Brain microvascular endothelial cell (primary cell): ENCODE data around the gene TCEAL3.
A peak's percentile ranks its signal among the peaks of the same experiment; 100 is the strongest.
"Not testable (repeated sequence)": the region's sequence is repeated elsewhere in the genome, so short reads cannot be mapped to it uniquely, and the experiment has no call there.

Experiments used
- DNase-seq: peaks from one replicate; pipeline ENCODE4 v3.0.0-alpha.2; 2020
- H3K27ac ChIP-seq: fragments of 250-450 bp; sonication (Bioruptor Pico); 2 replicates; pipeline ENCODE4 v1.5.1; 2020; ENCODE audit warnings: mild to moderate bottlenecking, moderate library complexity
- H3K27me3 ChIP-seq: fragments of 250-450 bp; sonication (Bioruptor Pico); replicated peaks from 2 replicates; pipeline ENCODE4 v1.5.1; 2020; ENCODE audit warnings: mild to moderate bottlenecking
- H3K36me3 ChIP-seq: fragments of 250-450 bp; sonication (Bioruptor Pico); replicated peaks from 2 replicates; pipeline ENCODE4 v1.5.1; 2020; ENCODE audit warnings: mild to moderate bottlenecking
- H3K4me3 ChIP-seq: 2 replicates; pipeline ENCODE4 v1.5.1; 2011; ENCODE audit warnings: low read depth, mild to moderate bottlenecking, control low read depth, low read length, moderate library complexity
- in situ Hi-C: cut with HindIII; loops from 2 replicates; pipeline ENCODE4 v1.10.0; 2017; ENCODE audit warnings: low sequenced_read_pairs, low pct_ligation_motif_present
- TF ChIP-seq, protein P1 (sequence below): IDR thresholded peaks from 2 replicates; pipeline ENCODE4 v1.5.1; 2011; ENCODE audit warnings: low read depth, mild to moderate bottlenecking, moderate library complexity, low read length, control low read depth, inconsistent platforms; ENCODE audit errors: missing control alignments

TCEAL3 gene

DNA sequence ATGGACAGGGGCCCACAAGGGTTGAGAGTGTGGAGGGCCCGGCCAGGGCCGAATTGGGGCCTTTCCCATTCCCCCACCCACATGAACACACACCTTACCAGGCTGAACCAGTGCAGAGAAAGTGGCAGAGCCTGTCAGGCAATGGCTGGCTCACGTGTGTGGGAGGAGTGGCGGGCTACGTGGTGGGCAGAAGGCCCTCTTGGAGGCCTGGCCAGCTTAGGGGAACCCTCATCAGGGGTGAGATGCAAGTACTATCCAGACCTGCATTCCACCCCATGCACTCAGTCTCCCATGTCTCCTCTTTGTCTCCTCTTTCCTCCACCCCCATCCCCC lies 21.5 kb upstream of the TCEAL3 start:
- DNase-seq = no peak
- TF ChIP-seq, protein P1, sequence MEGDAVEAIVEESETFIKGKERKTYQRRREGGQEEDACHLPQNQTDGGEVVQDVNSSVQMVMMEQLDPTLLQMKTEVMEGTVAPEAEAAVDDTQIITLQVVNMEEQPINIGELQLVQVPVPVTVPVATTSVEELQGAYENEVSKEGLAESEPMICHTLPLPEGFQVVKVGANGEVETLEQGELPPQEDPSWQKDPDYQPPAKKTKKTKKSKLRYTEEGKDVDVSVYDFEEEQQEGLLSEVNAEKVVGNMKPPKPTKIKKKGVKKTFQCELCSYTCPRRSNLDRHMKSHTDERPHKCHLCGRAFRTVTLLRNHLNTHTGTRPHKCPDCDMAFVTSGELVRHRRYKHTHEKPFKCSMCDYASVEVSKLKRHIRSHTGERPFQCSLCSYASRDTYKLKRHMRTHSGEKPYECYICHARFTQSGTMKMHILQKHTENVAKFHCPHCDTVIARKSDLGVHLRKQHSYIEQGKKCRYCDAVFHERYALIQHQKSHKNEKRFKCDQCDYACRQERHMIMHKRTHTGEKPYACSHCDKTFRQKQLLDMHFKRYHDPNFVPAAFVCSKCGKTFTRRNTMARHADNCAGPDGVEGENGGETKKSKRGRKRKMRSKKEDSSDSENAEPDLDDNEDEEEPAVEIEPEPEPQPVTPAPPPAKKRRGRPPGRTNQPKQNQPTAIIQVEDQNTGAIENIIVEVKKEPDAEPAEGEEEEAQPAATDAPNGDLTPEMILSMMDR = no peak
- Histone ChIP-seq H3K27me3 (no peaks in the 10 kb centered on the region), H3K4me3 (peak overlapping the region; percentile 77), H3K36me3 (no peaks in the 10 kb centered on the region), H3K27ac (no peak overlapping the region)
- in situ Hi-C loops = no loop called here

DNA sequence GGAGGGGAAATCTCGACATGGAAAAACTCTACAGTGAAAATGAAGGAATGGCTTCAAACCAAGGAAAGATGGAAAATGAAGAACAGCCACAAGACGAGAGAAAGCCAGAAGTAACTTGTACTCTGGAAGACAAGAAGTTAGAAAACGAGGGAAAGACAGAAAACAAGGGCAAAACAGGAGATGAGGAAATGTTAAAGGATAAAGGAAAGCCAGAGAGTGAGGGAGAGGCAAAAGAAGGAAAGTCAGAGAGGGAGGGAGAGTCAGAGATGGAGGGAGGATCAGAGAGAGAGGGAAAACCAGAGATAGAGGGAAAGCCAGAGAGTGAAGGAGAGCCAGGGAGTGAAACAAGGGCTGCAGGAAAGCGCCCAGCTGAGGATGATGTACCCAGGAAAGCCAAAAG lies 21.1 kb upstream of the TCEAL3 start:
- in situ Hi-C loops = no loop called here
- no peak for DNase-seq
- H3K4me3 ChIP-seq = peak overlapping the region; percentile 77

DNA sequence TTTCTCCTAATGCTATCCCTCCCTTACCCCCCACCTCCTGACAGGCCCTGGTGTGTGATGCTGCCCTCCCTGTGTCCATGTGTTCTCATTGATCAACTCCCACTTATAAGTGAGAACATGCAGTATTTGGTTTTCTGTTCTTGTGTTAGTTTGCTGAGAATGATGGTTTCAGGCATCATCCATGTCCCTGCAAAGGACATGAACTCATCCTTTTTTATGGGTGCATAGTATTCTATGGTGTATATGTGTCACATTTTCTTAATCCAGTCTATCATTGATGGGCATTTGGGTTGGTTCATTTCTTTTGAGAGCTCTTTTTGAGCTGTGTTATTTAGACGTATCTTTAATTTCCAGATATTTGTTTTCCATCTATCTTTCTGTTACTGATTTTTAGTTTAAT lies 15.5 kb upstream of the TCEAL3 start:
- H3K27me3 ChIP-seq, DNase-seq, H3K36me3 ChIP-seq, H3K27ac ChIP-seq, in situ Hi-C loops, H3K4me3 ChIP-seq: not testable (repeated sequence)

More for the DNA sequence above, 21.1 kb upstream of the TCEAL3 start:
- no peaks in the 10 kb centered on the region for H3K36me3 ChIP-seq
- H3K27ac ChIP-seq = no peak overlapping the region
- no peaks in the 10 kb centered on the region for H3K27me3 ChIP-seq
- TF ChIP-seq, protein P1 = no peak

DNA sequence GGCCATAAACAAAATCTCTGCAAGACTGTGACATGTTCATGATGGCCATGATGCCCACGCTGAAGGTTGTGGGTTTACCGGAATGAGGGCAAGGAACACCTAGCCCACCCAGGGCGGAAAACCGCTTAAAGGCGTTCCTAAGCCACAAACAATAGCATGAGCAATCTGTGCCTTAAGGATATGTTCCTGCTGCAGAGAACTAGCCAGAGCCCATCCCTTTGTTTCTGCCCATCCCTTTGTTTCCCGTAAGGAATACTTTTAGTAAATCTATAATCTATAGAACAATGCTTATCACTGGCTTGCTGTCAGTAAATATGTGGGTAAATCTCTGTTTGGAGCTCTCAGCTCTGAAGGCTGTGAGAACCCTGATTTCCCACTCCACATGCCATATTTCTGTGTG lies 12.6 kb upstream of the TCEAL3 start:
- H3K27ac ChIP-seq, DNase-seq, H3K4me3 ChIP-seq, H3K27me3 ChIP-seq, in situ Hi-C loops, H3K36me3 ChIP-seq: not testable (repeated sequence)

DNA sequence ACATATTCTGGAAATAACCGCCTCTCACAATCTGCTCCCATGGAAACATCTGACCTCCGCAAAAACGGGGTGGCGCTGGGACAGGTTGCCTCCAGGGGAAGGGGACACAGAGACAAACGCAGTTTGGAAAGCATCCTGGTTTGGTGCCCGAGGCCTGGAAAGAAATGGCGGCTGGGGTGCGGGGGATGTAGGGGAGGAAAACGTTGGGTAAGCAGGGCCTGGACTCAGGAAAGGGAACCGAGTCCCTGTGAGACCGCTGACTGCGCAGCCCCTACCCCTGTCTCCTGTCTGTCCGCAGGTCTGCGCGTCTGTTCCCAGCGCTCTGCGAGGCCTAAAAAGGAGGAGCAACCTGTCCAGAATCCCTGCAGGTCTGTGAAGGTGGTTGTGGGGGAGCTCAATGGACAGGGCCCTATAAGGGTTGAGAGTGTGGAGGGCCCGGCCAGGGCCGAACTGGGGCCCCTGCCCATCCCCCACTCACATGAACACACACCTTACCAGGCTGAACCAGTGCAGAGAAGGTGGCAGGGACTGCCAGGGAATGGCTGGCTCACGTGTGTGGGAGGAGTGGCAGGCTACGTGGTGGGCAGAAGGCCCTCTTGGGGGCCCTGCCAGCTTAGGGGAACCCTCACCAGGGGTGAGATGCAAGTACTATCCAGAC lies 672 bp downstream of the TCEAL3 start:
- peak overlapping the region; percentile 73 for H3K4me3 ChIP-seq
- DNase-seq = no peak
- peak overlapping the region; percentile 32 for H3K27ac ChIP-seq
- H3K27me3 ChIP-seq = no peaks in the 10 kb centered on the region
- in situ Hi-C loops = no loop called here
- no peaks in the 10 kb centered on the region for H3K36me3 ChIP-seq
- TF ChIP-seq, protein P1 = no peak

DNA sequence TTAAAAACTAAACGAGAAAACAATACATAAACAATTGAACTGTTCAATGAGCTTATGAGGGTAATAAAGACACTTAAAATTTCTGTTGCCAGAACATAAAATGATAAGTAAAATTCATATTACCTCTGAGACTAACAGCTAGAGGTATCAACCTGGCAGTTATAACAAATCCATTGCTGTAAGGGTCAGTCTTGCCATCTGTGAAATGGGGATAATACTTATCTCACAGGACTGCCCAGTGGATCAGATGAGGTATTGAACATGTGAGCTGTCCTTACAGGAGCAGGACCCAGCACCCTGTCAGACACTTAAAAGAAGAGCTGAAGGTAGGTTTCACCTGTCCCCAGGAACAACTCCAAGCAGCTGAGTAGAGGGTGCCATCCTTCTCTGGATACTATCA lies 2.5 kb downstream of the TCEAL3 start:
- no peak for DNase-seq
- in situ Hi-C loops = no loop called here
- H3K27me3 ChIP-seq = no peaks in the 10 kb centered on the region
- no peaks in the 10 kb centered on the region for H3K36me3 ChIP-seq
- TF ChIP-seq, protein P1 = no peak
- H3K4me3 ChIP-seq = no peak overlapping the region
- no peak overlapping the region for H3K27ac ChIP-seq

DNA sequence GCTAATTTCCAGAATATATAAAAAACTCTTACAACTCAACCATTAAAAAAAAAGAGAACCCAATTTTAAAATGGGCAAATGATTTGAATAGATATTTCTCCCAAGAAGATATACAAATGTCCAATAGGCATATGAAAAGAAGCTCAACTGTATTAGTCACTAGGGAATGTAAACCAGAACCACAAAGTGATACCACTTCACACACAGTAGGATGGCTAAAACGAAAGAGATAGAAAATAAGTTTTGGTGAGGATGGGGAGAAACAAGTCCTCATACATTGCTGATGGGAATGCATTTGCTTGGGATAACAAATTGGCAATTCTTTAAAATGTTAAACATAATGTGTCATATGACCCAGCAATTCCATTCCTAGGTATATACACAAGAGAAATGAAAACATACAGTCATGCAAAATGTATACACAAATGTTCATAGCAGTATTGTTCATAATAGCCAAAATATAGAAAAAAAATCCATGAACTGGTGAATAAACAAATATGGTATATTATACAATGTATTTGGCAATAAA lies 5.7 kb downstream of the TCEAL3 start:
- Histone ChIP-seq H3K27ac (no peak overlapping the region), H3K27me3 (no peaks in the 10 kb centered on the region), H3K4me3 (no peak overlapping the region), H3K36me3 (no peaks in the 10 kb centered on the region)
- in situ Hi-C loops = no loop called here
- TF ChIP-seq, protein P1 = no peak
- DNase-seq = no peak
